Measurements from ENCODE around the gene RBM18. TPM values are rescaled to one million over a fixed set of nuclear protein-coding genes. Genes with fewer than 3 reads are reported as not detected.
A peak's percentile ranks its signal among the peaks of the same experiment; 100 is the strongest.

The RBM18 gene
- total and polyA plus RNA-seq, 2 experiments from 2014 or later, result 9.3 to 25.5 TPM

DNA sequence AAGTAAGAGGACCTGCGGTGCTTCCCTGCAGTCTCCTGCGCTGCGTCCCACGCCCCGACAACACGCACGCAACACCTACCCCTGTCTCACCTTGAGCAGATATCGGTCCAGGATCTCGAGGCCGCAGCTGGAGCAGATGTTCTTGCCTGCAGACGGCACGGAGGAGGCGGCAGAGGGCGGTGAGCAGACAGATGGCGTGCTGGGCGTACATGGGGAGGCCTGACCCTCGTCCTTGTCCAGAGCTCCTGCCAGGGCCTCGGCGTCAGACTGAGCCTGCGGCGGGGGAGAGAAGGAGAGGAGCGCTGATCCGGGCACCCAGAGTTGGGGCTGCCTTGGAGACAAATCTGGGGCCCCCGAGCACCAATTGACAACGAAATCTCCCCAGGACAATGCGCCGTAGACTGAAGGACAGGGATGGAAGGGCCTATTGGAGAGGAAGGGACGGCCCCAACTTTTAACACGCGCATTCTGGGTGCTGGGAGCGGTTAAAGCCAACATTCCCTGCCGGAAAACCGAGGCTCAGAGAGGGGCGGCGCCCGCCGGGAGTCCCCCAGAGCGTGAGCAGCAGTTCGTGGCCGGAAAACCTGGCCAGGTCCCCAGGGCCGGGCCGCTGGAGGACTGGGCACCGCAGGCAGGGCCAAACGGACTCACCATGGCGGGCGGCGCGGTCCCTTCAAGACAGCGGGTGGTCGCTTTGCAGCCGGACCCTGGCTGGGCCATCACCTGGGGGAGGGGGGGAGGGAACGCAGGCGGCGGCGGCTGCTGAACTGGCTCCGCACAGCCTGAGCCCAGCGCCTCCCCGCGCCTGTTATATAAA, 37.7 kb downstream of the RBM18 start:
- DNase-seq (ENCODE audit: low spot score), result peak; percentile 78
- H3K27ac Mint-ChIP-seq, result no peak overlapping the region
- H3K36me3 ChIP-seq (ENCODE audit: insufficient read depth), result no peaks in the 10 kb centered on the region

DNA sequence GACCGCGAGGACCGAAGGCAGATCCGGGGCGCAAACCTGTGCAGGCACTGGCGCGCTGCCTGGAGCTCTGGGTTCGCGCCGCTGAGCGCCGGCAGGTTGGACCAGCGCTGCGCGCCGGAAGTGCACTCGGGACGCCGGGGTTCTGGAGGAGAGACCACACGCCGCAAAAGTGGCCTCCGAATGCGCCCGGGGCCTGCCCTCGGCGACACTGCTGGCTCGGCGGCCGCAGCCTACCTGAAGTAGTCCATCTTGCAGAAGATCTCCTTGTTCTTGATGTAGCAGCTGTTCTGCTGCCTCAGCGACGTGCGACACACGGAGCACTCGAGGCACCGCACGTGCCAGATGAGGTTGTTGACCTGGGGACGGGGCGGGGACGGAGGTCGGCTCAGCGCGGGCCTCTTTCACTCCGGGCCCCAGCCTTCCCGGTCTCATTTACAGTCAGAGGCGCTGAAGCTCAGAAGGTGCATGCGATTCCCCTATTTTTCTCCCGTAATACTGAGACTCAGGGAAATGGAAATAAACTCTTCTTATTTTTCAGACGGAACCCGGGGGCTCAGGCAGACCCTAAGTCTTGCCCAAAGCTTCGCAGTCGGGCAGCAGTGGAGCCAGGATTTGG, 38.4 kb downstream of the RBM18 start:
- no peak overlapping the region for H3K27ac Mint-ChIP-seq
- no peak overlapping the region for H3K27ac ChIP-seq (ENCODE audit: low read depth)
- peak; percentile 68 for TF ChIP-seq EZH2phosphoT487 (IDR thresholded peaks at IDR 0.05; ENCODE audit: unreplicated experiment)
- peak; percentile 98 for TF ChIP-seq EZH2 (IDR thresholded peaks at IDR 0.05; ENCODE audit: low read depth, unreplicated experiment)
- no peak for TF ChIP-seq ZNF114 (CRISPR knock-in tag; IDR thresholded peaks at IDR 0.05)
- TF ChIP-seq JUNB (IDR thresholded peaks at IDR 0.05; ENCODE audit: unreplicated experiment), result no peak
- TF ChIP-seq, protein P1, sequence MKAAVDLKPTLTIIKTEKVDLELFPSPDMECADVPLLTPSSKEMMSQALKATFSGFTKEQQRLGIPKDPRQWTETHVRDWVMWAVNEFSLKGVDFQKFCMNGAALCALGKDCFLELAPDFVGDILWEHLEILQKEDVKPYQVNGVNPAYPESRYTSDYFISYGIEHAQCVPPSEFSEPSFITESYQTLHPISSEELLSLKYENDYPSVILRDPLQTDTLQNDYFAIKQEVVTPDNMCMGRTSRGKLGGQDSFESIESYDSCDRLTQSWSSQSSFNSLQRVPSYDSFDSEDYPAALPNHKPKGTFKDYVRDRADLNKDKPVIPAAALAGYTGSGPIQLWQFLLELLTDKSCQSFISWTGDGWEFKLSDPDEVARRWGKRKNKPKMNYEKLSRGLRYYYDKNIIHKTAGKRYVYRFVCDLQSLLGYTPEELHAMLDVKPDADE (IDR thresholded peaks at IDR 0.05), result no peak
- H3K9me3 Mint-ChIP-seq, result peaks cover 4% of the 10 kb centered on the region; the same call in 2 of the 3 replicates
- peaks cover 18% of the 10 kb centered on the region for H3K4me1 ChIP-seq (ENCODE audit: insufficient read depth)
- DNase-seq (ENCODE audit: low spot score) (peak; percentile 61), ATAC-seq (peak; percentile 16)
- H3K4me1 Mint-ChIP-seq, result peaks cover 36% of the 10 kb centered on the region
- H3K4me3 ChIP-seq, result peak overlapping the region; percentile 41
- H2AFZ ChIP-seq, result peak overlapping the region; percentile 85
- H3K9me2 ChIP-seq (ENCODE audit: insufficient read depth), result no peaks in the 10 kb centered on the region
- H3K4me2 ChIP-seq, result peak overlapping the region; percentile 68
- peaks cover 70% of the 10 kb centered on the region for H3K27me3 Mint-ChIP-seq (ENCODE audit: insufficient read depth, low read depth, poor library complexity)
- H3K36me3 Mint-ChIP-seq (ENCODE audit: low read depth), result no peaks in the 10 kb centered on the region; the same call in 2 of the 3 replicates
- peaks cover 7% of the 10 kb centered on the region; the same call in 1 of the 2 replicates for H3F3A ChIP-seq (replicated peaks; ENCODE audit: low read depth)
- no peaks in the 10 kb centered on the region for H3K36me3 ChIP-seq (ENCODE audit: insufficient read depth)
- H4K20me1 ChIP-seq (replicated peaks; ENCODE audit: insufficient read depth), result peaks cover 10% of the 10 kb centered on the region; the same call in 1 of the 2 replicates
- H3K27me3 ChIP-seq (ENCODE audit: insufficient read depth), result peaks cover 100% of the 10 kb centered on the region
- no peaks in the 10 kb centered on the region for H3K79me2 ChIP-seq (replicated peaks; ENCODE audit: insufficient read depth)
- H3K4me3 Mint-ChIP-seq, result peak overlapping the region; percentile 69

More for the DNA sequence above, 37.7 kb downstream of the RBM18 start:
- Histone ChIP-seq H3K27me3 (ENCODE audit: insufficient read depth) (peaks cover 100% of the 10 kb centered on the region), H3K4me2 (peak overlapping the region; percentile 68), H3K9me2 (ENCODE audit: insufficient read depth) (no peaks in the 10 kb centered on the region), H3K79me2 (replicated peaks; ENCODE audit: insufficient read depth) (no peaks in the 10 kb centered on the region), H3K4me3 (peak overlapping the region; percentile 41), H4K20me1 (replicated peaks; ENCODE audit: insufficient read depth) (peaks cover 9% of the 10 kb centered on the region; the same call in 1 of the 2 replicates), H3F3A (replicated peaks; ENCODE audit: low read depth) (peaks cover 7% of the 10 kb centered on the region; the same call in 1 of the 2 replicates), H3K4me1 (ENCODE audit: insufficient read depth) (peaks cover 11% of the 10 kb centered on the region), H3K27ac (ENCODE audit: low read depth) (no peak overlapping the region), H2AFZ (peak overlapping the region; percentile 85)
- Mint-ChIP-seq H3K36me3 (ENCODE audit: low read depth) (no peaks in the 10 kb centered on the region; the same call in 2 of the 3 replicates), H3K9me3 (peaks cover 4% of the 10 kb centered on the region; the same call in 2 of the 3 replicates), H3K4me1 (peaks cover 30% of the 10 kb centered on the region), H3K27me3 (ENCODE audit: insufficient read depth, low read depth, poor library complexity) (peaks cover 63% of the 10 kb centered on the region), H3K4me3 (peak overlapping the region; percentile 69)
- peak; percentile 34 for ATAC-seq
- peak; percentile 84 for TF ChIP-seq EZH2 (IDR thresholded peaks at IDR 0.05; ENCODE audit: low read depth, unreplicated experiment)
- TF ChIP-seq POLR2AphosphoS5 (IDR thresholded peaks at IDR 0.05; ENCODE audit: low read depth), result no peak
- peak; percentile 58 for TF ChIP-seq EZH2phosphoT487 (IDR thresholded peaks at IDR 0.05; ENCODE audit: unreplicated experiment)
- TF ChIP-seq, protein P2, sequence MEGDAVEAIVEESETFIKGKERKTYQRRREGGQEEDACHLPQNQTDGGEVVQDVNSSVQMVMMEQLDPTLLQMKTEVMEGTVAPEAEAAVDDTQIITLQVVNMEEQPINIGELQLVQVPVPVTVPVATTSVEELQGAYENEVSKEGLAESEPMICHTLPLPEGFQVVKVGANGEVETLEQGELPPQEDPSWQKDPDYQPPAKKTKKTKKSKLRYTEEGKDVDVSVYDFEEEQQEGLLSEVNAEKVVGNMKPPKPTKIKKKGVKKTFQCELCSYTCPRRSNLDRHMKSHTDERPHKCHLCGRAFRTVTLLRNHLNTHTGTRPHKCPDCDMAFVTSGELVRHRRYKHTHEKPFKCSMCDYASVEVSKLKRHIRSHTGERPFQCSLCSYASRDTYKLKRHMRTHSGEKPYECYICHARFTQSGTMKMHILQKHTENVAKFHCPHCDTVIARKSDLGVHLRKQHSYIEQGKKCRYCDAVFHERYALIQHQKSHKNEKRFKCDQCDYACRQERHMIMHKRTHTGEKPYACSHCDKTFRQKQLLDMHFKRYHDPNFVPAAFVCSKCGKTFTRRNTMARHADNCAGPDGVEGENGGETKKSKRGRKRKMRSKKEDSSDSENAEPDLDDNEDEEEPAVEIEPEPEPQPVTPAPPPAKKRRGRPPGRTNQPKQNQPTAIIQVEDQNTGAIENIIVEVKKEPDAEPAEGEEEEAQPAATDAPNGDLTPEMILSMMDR (conservative IDR thresholded peaks at IDR 0.05; ENCODE audit: low read depth in 2 of 2), result peak in 1 of 2 experiments; percentile 19; a peak in 2 of 4 replicates

Data from GM23338 (cell line).